CD4-positive, alpha-beta T cell (primary cell): ENCODE measurements around the gene RXRA. TPM values are rescaled to one million over a fixed set of nuclear protein-coding genes. Genes with fewer than 3 reads are reported as not detected.

ENCODE experiments used
- ATAC-seq: fragments of 200-7000 bp; cut with Tn5 transposase; one replicate; pipeline ENCODE4 v1.10.0; 2022; ENCODE audit warnings: mild to moderate bottlenecking; ENCODE audit not compliant: poor library complexity
- CTCF ChIA-PET: fragments of 350-600 bp; sonication (Branson Sonifier 250); formaldehyde crosslinking; loops from one replicate; lab custom pipeline; 2021; ENCODE audit warnings: antibody characterized with exemption, inconsistent platforms; lab: Charles Lee
- POLR2A ChIA-PET: fragments of 350-600 bp; sonication (Branson Sonifier 250); formaldehyde crosslinking; loops from one replicate; lab custom pipeline; 2021; ENCODE audit warnings: antibody characterized with exemption, inconsistent platforms; lab: Charles Lee
- DNase-seq, 14 experiments: peaks; one replicate each; pipeline ENCODE4 v3.0.0-alpha.2; 2013 to 2020; ENCODE audit warnings: mixed read lengths in 2 of 14
- H3K27ac ChIP-seq, 2 donors: one replicate each; pipeline versions ENCODE4 v1.5.1 to v1.7.0; 2013; ENCODE audit warnings: low read length in 2 of 2, low read depth in 1 of 2, mild to moderate bottlenecking in 1 of 2
- H3K27me3 ChIP-seq, 2 experiments: 1 replicate in 1 of 2; 2 replicates in 1 of 2; pipeline versions ENCODE4 v1.6.1 to v1.7.0; 2013; ENCODE audit warnings: low read length in 2 of 2, control low read depth in 1 of 2, mild to moderate bottlenecking in 1 of 2, moderate library complexity in 1 of 2; ENCODE audit not compliant: insufficient read depth in 2 of 2, control insufficient read depth in 1 of 2
- H3K36me3 ChIP-seq: one replicate; pipeline ENCODE4 v1.6.1; 2013; ENCODE audit warnings: low read length, control low read depth; ENCODE audit not compliant: insufficient read depth
- H3K4me1 ChIP-seq: one replicate; pipeline ENCODE4 v1.6.1; 2013; ENCODE audit warnings: low read length, control low read depth; ENCODE audit not compliant: insufficient read depth
- H3K4me3 ChIP-seq: one replicate; pipeline ENCODE4 v1.5.1; 2013; ENCODE audit warnings: mild to moderate bottlenecking, low read length, moderate library complexity
- H3K9me3 ChIP-seq, 2 experiments: 1 replicate in 1 of 2; 2 replicates in 1 of 2; pipeline versions ENCODE4 v1.6.1 to v1.7.0; 2013; ENCODE audit warnings: low read length in 2 of 2, mild to moderate bottlenecking in 2 of 2, control low read depth in 1 of 2, moderate library complexity in 1 of 2; ENCODE audit not compliant: control insufficient read depth in 1 of 2, insufficient read depth in 1 of 2
- H3K27ac Mint-ChIP-seq: one replicate; pipeline ENCODE4 v1.8.0; 2020; ENCODE audit warnings: mixed read lengths
- H3K27me3 Mint-ChIP-seq: one replicate; pipeline ENCODE4 v1.8.0; 2021; ENCODE audit warnings: mixed read lengths
- H3K36me3 Mint-ChIP-seq: one replicate; pipeline ENCODE4 v1.8.0; 2021; ENCODE audit warnings: low read depth, mixed read lengths
- H3K4me1 Mint-ChIP-seq: one replicate; pipeline ENCODE4 v1.8.0; 2021; ENCODE audit warnings: low read depth, mixed read lengths
- H3K4me3 Mint-ChIP-seq: one replicate; pipeline ENCODE4 v1.8.0; 2020; ENCODE audit warnings: mild to moderate bottlenecking, mixed read lengths
- H3K9me3 Mint-ChIP-seq: one replicate; pipeline ENCODE4 v1.8.0; 2020; ENCODE audit warnings: mixed read lengths
- CTCF ChIP-seq: fragments of 200-600 bp; IDR thresholded peaks from one replicate; pipeline ENCODE4 v1.8.0; 2022; ENCODE audit warnings: antibody characterized with exemption, mild to moderate bottlenecking
- intact Hi-C, 2 experiments: fragments of 100-400 bp; cut with DNase I in 1 of 2; cut with micrococcal nuclease in 1 of 2; formaldehyde crosslinking; loops; one replicate each; pipeline versions ENCODE4 v1.15.1 to v1.9.0; 2023 to 2025; cut with DNase I, micrococcal nuclease
- total RNA-seq, 174 experiments: library from RNA in 2 of 174; stranded (reverse) in 2 of 174; gene quantifications; one replicate each; pipeline ENCODE4 v1.2.3 and lab custom pipeline; 2021 to 2026

RXRA gene
- total RNA-seq, 2 experiments from 2014 or later, result 7.3 to 8.4 TPM

GRCh38 chr9:134441227-134442084 lies 115.2 kb downstream of the RXRA start:
- Mint-ChIP-seq H3K27me3 (peaks cover 5% of the 10 kb centered on the region), H3K4me3 (no peak overlapping the region), H3K9me3 (no peaks in the 10 kb centered on the region), H3K36me3 (peaks cover 2% of the 10 kb centered on the region), H3K27ac (no peak overlapping the region), H3K4me1 (peaks cover 25% of the 10 kb centered on the region)
- H3K27me3 ChIP-seq, result peaks cover 6 to 9% of the 10 kb centered on the region in 2 experiments
- H3K4me1 ChIP-seq, result peaks cover 25% of the 10 kb centered on the region
- no peaks in the 10 kb centered on the region for H3K9me3 ChIP-seq
- ATAC-seq (no peak), DNase-seq (no peak)
- no peak overlapping the region for H3K4me3 ChIP-seq
- ChIA-PET CTCF (no interaction called here), POLR2A (interaction anchor here (1.5 kb wide), 1 partner anchor 50 kb away, joined by 4 read pairs; no protein-coding TSS in a partner anchor)
- intact Hi-C loops, result loop anchor here (2.0 to 5.0 kb wide), 3 partner anchors 49 to 117 kb away; no protein-coding TSS in a partner anchor
- H3K27ac ChIP-seq, result no peak overlapping the region
- no peaks in the 10 kb centered on the region for H3K36me3 ChIP-seq
- TF ChIP-seq CTCF, result no peak

GRCh38 chr9:134442085-134442474 lies 115.8 kb downstream of the RXRA start:
- no peaks in the 10 kb centered on the region for H3K36me3 Mint-ChIP-seq
- no peak overlapping the region for H3K4me3 ChIP-seq
- H3K4me1 Mint-ChIP-seq, result peaks cover 25% of the 10 kb centered on the region
- no peaks in the 10 kb centered on the region for H3K9me3 Mint-ChIP-seq
- intact Hi-C loops, result loop anchor here (2.0 to 5.0 kb wide), 3 partner anchors 50 to 117 kb away; no protein-coding TSS in a partner anchor
- H3K27ac Mint-ChIP-seq, result no peak overlapping the region
- no peak overlapping the region for H3K4me3 Mint-ChIP-seq
- peaks cover 5% of the 10 kb centered on the region for H3K27me3 Mint-ChIP-seq
- peaks cover 25% of the 10 kb centered on the region for H3K4me1 ChIP-seq
- ChIA-PET POLR2A (interaction anchor here (1.1 to 2.0 kb wide), 4 partner anchors 50 to 306 kb away, joined by 3 to 8 read pairs (median 5); partner anchors contain the start of gene WDR5), CTCF (interaction anchor here (1.8 kb wide), 1 partner anchor 45 kb away, joined by 9 read pairs; no protein-coding TSS in a partner anchor)
- no peak for TF ChIP-seq CTCF
- DNase-seq (no peak), ATAC-seq (no peak)
- no peaks in the 10 kb centered on the region for H3K36me3 ChIP-seq
- no peak overlapping the region for H3K27ac ChIP-seq
- H3K27me3 ChIP-seq, result peaks cover 6 to 9% of the 10 kb centered on the region in 2 experiments
- H3K9me3 ChIP-seq, result no peaks in the 10 kb centered on the region

DNA sequence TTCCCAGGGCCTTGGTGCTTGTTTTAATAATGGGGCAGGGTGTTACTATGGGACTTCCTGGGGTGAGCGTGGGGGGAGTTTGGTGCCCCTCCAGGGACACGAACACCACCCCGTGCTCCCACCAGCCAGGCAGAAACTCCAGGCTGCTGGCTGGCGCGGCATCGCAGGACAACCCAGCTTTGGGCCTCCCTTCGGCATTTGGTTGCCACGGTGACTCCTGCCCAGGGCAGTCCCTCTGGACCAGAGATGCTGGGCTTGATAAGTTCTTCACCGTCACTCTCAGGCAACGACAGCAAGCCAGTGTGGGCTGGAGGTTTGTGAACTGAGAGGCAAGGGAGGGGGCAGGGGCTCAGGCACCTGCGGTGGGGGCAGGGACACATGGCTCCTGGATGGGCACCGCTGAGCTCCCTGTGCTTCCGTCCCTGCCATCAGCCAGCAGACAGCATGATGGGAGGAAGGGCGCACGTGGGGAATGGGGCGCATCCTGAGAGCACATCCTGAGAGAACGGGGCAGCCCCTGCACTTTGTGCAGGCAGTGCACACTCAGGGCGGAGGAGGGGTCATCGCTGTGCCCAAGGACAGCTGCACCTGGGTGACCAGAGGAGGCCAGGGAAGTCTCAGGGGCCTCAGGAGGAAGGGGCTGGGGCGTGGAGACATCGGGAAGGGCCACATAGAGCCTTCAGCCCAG lies 116.4 kb downstream of the RXRA start:
- H3K27ac ChIP-seq, result no peak overlapping the region
- H3K36me3 ChIP-seq, result no peaks in the 10 kb centered on the region
- Mint-ChIP-seq H3K9me3 (no peaks in the 10 kb centered on the region), H3K4me3 (no peak overlapping the region), H3K36me3 (no peaks in the 10 kb centered on the region), H3K27me3 (peaks cover 5% of the 10 kb centered on the region), H3K27ac (no peak overlapping the region), H3K4me1 (peaks cover 25% of the 10 kb centered on the region)
- ATAC-seq (no peak), DNase-seq (peak in 1 of 14 experiments; percentile 27)
- no peak for TF ChIP-seq CTCF
- H3K4me1 ChIP-seq, result peaks cover 25% of the 10 kb centered on the region
- intact Hi-C loops, result loop anchor here (1.0 to 5.0 kb wide), 4 partner anchors 50 to 272 kb away; no protein-coding TSS in a partner anchor
- no peak overlapping the region for H3K4me3 ChIP-seq
- ChIA-PET CTCF (interaction anchor here (0.6 to 1.8 kb wide), 7 partner anchors 13 to 279 kb away, joined by 3 to 16 read pairs (median 7); partner anchors contain the start of gene RNU6ATAC), POLR2A (interaction anchor here (1.1 to 2.0 kb wide), 4 partner anchors 51 to 307 kb away, joined by 3 to 8 read pairs (median 5); partner anchors contain the start of gene WDR5)
- peaks cover 6 to 9% of the 10 kb centered on the region in 2 experiments for H3K27me3 ChIP-seq
- H3K9me3 ChIP-seq, result peaks cover 0 to under 1% of the 10 kb centered on the region in 2 experiments
